GM12873 (cell line): ENCODE measurements around the gene SZRD1.

Experiments
- TF ChIP-seq, protein P1 (sequence below): IDR thresholded peaks from 2 replicates; pipeline ENCODE4 v1.5.1; 2012; ENCODE audit warnings: low read depth, mild to moderate bottlenecking, moderate library complexity, low read length, control low read depth; ENCODE audit not compliant: insufficient read depth; ENCODE audit errors: missing control alignments

The SZRD1 gene

DNA sequence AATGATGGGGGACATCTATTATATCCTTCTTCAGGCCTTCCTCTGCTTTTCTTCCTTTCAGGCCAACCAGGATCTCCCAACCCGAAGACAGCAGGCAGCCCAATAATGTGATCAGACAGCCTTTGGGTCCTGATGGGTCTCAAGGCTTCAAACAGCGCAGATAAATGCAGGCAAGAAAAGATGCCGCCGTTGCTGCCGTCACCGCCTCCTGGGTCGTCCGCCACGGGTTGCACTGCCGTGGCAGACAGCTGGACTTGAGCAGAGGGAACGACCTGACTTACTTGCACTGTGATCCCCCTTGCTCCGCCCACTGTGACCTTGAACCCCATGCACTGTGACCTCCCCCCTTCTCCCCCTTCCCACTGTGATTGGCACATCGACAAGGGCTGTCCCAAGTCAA lies 27.9 kb downstream of the SZRD1 start:
- TF ChIP-seq, protein P1, sequence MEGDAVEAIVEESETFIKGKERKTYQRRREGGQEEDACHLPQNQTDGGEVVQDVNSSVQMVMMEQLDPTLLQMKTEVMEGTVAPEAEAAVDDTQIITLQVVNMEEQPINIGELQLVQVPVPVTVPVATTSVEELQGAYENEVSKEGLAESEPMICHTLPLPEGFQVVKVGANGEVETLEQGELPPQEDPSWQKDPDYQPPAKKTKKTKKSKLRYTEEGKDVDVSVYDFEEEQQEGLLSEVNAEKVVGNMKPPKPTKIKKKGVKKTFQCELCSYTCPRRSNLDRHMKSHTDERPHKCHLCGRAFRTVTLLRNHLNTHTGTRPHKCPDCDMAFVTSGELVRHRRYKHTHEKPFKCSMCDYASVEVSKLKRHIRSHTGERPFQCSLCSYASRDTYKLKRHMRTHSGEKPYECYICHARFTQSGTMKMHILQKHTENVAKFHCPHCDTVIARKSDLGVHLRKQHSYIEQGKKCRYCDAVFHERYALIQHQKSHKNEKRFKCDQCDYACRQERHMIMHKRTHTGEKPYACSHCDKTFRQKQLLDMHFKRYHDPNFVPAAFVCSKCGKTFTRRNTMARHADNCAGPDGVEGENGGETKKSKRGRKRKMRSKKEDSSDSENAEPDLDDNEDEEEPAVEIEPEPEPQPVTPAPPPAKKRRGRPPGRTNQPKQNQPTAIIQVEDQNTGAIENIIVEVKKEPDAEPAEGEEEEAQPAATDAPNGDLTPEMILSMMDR, result no peak

DNA sequence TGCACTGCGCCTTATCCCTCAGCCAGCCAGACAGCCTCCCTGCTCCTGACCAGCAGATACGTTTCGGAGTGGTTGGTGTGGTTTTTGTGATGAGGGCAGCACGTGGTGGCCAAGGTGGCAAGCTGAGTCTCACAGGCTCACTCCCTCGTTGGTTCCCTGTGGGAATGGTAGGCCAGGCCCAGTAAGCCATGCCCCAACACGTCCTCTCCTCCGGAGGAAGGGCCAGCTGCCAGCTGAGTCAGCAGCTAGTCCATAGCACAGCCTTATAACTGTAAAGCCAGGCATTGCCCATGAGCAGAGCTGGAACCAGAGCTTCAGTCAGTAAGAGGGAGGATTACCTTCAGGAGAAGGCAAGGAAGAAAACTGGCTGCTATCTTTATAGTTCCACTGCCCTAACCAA lies 29.5 kb downstream of the SZRD1 start:
- TF ChIP-seq, protein P1, result no peak

DNA sequence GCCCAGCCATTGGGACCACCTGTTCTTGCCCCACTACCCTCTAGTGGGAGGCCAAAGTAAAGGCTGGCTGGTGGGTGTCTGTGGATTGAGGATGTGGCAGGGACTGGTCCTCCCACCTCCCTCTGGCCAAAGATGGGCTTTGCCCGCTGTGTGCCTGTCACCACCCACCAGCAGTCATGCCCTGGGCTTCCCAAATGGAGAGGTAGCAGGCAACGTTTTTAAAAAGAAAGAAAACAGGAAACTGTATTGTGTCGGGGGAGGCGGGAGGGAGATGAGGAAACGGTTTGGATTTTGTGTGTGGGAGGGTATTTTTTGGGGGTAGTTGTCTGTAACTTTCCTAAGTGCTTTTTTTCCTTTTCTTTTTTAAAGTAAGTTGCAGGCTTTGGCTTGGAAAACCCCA lies 30.1 kb downstream of the SZRD1 start:
- TF ChIP-seq, protein P1, result no peak

DNA sequence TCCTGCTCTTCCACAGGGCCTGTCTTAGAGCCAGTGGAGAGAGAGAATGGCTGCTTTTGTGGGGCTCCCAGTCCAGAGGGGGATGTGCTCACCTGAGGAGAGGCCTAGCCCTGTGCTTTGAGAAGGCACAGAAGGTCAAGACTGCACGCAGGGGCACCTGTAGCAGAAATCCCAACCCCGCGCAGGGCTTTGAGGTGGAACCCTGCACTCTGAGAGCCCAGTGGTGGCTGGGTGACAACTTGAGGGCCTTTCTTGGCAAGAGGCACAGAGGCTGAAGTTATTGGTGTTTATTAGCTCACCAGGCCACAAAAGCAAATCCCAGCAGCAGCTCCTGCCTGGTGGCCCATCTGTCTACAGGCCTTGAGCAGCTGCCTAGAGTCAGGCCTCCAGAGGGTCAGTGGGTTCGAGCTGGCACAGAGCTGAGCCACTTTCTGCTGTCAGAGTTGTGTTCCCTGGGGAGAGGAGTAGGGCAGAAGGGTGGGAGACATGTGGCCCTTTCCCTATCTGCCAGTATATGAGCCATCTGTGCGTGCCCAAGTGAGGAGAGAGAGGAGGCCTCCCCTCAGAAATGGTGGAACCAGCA lies 31.4 kb downstream of the SZRD1 start:
- TF ChIP-seq, protein P1, result no peak

DNA sequence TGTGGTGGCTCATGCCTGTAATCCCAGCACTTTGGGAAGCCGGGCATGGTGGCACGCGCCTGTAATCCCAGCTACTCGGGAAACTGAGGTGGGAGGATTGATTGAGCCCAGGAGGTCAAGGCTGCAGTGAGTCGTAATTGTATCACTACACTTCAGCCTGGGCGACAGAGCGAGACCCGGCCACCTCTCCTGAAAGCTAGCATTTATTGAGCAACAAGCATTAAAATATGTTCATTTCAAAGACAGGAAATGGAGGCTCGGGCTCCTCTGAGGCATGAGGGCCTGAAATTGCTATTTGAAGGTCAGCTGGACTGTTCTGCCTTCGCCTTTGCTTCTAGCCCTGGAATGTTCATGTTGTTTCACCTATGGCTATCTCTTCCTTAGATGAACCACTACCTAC lies 35.7 kb downstream of the SZRD1 start:
- TF ChIP-seq, protein P1, result no peak

DNA sequence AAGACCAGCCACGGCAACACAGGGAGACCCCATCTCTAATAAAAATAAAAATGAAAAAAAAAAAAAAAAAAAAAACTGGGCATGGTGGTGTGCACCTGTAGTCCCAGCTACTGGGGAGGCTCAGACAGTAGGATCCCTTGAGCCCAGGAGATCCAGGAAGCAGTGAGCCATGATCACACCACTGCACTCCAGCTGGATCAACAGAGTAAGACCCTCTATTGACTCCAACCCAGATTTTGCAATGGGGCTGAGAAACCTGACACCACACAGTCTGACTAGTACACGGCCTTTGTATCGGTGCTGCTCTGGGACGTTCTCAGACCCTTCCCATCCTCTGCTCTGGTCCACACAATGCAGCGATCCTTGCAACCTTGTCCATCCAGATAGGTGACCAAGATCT lies 38.4 kb downstream of the SZRD1 start:
- TF ChIP-seq, protein P1, result no peak

DNA sequence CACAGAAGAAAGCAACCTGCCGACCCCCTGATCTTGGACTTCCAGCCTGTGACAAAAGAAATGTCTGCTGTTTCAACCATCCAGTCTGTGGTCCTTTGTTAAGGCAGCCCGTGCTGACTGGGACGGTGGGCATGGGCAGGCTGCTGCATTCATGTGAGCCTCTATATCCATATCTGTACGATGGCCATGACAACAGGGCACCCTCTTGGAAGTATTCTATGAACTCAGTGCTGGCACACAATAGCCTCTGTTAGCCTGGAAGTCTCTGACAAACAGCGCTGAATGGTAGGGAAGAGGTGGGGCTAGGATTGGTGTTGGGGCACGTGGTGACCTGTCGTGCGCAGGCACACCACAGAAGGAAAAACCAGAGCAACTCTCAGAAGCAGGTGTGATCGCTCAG lies 39.8 kb downstream of the SZRD1 start:
- TF ChIP-seq, protein P1, result no peak
